Testis (tissue), 2 donors: ENCODE data around the gene WDR62.

Source experiments
- POLR2A ChIP-seq: fragments of 450-650 bp; IDR thresholded peaks from one replicate; pipeline ENCODE4 v1.6.1; 2017; ENCODE audit warnings: antibody characterized with exemption, mild to moderate bottlenecking, moderate library complexity
- TF ChIP-seq, protein P1 (sequence below), 3 experiments: fragments of 450-650 bp in 2 of 3; fragments of 200-600 bp in 1 of 3; sonication (generic) in 1 of 3; IDR thresholded peaks; one replicate each; pipeline ENCODE4 v1.5.1; 2016 to 2019; ENCODE audit warnings: antibody characterized with exemption in 3 of 3, mild to moderate bottlenecking in 2 of 3, moderate library complexity in 1 of 3

DNA sequence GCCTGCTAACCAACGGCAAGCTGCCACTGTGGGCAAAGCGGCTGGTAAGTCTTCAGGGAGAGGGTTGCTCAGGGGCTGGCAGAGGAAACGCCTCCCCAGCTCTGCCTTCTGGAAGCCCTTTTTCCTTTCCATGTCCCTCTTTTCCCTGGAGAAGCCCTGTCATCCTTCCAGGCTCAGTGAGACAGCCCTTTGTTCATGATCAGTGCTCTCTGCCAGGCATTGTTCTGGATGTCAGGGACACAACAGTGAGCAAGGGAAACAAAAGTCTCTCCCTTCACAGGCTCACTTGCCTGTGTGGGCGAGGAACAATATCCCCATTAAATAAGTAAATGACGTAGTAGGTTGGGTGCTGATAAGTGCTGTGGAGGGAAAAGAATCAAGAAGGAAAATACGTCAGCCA is 42.3 kb downstream of the WDR62 start:
- TF ChIP-seq POLR2A, result no peak
- TF ChIP-seq, protein P1, sequence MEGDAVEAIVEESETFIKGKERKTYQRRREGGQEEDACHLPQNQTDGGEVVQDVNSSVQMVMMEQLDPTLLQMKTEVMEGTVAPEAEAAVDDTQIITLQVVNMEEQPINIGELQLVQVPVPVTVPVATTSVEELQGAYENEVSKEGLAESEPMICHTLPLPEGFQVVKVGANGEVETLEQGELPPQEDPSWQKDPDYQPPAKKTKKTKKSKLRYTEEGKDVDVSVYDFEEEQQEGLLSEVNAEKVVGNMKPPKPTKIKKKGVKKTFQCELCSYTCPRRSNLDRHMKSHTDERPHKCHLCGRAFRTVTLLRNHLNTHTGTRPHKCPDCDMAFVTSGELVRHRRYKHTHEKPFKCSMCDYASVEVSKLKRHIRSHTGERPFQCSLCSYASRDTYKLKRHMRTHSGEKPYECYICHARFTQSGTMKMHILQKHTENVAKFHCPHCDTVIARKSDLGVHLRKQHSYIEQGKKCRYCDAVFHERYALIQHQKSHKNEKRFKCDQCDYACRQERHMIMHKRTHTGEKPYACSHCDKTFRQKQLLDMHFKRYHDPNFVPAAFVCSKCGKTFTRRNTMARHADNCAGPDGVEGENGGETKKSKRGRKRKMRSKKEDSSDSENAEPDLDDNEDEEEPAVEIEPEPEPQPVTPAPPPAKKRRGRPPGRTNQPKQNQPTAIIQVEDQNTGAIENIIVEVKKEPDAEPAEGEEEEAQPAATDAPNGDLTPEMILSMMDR (IDR thresholded peaks at IDR 0.05), result no peak
